BJ (cell line): Measurements from ENCODE around the gene C1orf167. TPM values are rescaled to one million over a fixed set of nuclear protein-coding genes. Genes with fewer than 3 reads are reported as not detected.
A peak's percentile ranks its signal among the peaks of the same experiment; 100 is the strongest.

Source experiments
- CTCF ChIA-PET: fragments of 350-600 bp; formaldehyde crosslinking; extraction: SDS; loops from one replicate; lab custom pipeline; 2021; ENCODE audit warnings: antibody characterized with exemption, inconsistent platforms; lab: Yijun Ruan, JAX
- POLR2A ChIA-PET: fragments of 300-600 bp; sonication (Branson Sonifier 250); formaldehyde crosslinking; extraction: SDS; loops from one replicate; lab custom pipeline; 2021; ENCODE audit warnings: antibody characterized with exemption; lab: Charles Lee
- DNase-seq: peaks from one replicate; pipeline ENCODE4 v3.0.0-alpha.2; 2011; ENCODE audit warnings: low read depth
- H3K27me3 ChIP-seq: 2 replicates; pipeline ENCODE4 v1.6.0; 2011; ENCODE audit warnings: low read length; ENCODE audit not compliant: control insufficient read depth, insufficient read depth
- H3K36me3 ChIP-seq: 2 replicates; pipeline ENCODE4 v1.5.1; 2011; ENCODE audit warnings: low read length; ENCODE audit not compliant: control insufficient read depth, insufficient read depth
- H3K4me3 ChIP-seq: 2 replicates; pipeline ENCODE4 v1.5.1; 2011; ENCODE audit warnings: low read depth, mild to moderate bottlenecking, control low read depth, low read length
- polyA plus RNA-seq: library from polyadenylated mRNA; depleted of rRNA; stranded (reverse); fragments of >200 nt; gene quantifications from 2 replicates; pipeline ENCODE4 v1.2.3, GENCODE V29; 2011
- TF ChIP-seq, protein P1 (sequence below): IDR thresholded peaks from 2 replicates; pipeline ENCODE4 v1.5.1; 2011; ENCODE audit warnings: low read depth, mild to moderate bottlenecking, control low read depth, inconsistent platforms, low read length, moderate library complexity; ENCODE audit not compliant: insufficient read depth

The C1orf167 gene
- polyA plus RNA-seq, 1 experiment, result 0.54 TPM

DNA sequence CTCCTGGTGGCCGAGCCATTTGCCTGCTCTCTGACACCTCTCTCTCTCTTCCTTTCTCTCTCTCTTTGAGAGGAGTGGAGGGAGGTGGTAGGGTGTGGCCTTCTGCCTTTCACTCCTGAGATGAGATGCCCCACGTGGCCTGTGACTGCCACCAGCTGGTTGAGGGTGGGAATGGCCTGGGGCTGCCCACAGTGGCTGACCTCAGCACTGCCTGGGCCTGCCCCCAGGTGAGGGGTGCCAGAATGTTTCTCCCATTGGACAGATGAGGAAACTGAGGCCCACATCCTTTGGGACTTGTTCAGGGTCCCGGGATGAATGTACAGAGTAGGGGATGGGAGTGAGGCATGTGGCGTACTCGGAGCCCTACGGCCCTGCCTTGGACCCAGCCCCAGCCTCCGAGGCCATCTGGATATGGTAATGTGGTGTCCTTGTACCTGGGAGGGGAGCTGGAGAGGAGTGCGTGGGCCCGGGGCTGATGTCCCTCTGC is 12.7 kb upstream of the C1orf167 start:
- TF ChIP-seq, protein P1, sequence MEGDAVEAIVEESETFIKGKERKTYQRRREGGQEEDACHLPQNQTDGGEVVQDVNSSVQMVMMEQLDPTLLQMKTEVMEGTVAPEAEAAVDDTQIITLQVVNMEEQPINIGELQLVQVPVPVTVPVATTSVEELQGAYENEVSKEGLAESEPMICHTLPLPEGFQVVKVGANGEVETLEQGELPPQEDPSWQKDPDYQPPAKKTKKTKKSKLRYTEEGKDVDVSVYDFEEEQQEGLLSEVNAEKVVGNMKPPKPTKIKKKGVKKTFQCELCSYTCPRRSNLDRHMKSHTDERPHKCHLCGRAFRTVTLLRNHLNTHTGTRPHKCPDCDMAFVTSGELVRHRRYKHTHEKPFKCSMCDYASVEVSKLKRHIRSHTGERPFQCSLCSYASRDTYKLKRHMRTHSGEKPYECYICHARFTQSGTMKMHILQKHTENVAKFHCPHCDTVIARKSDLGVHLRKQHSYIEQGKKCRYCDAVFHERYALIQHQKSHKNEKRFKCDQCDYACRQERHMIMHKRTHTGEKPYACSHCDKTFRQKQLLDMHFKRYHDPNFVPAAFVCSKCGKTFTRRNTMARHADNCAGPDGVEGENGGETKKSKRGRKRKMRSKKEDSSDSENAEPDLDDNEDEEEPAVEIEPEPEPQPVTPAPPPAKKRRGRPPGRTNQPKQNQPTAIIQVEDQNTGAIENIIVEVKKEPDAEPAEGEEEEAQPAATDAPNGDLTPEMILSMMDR, result peak; percentile 61
- Histone ChIP-seq H3K4me3 (no peak overlapping the region), H3K36me3 (peaks cover 22% of the 10 kb centered on the region), H3K27me3 (no peaks in the 10 kb centered on the region)
- CTCF ChIA-PET, result interaction anchor here (0.6 to 2.5 kb wide), 8 partner anchors 9 to 646 kb away, joined by 3 to 10 read pairs (median 4); partner anchors contain the start of genes AGTRAP and FBXO6
- POLR2A ChIA-PET, result no interaction called here
- DNase-seq, result no peak

DNA sequence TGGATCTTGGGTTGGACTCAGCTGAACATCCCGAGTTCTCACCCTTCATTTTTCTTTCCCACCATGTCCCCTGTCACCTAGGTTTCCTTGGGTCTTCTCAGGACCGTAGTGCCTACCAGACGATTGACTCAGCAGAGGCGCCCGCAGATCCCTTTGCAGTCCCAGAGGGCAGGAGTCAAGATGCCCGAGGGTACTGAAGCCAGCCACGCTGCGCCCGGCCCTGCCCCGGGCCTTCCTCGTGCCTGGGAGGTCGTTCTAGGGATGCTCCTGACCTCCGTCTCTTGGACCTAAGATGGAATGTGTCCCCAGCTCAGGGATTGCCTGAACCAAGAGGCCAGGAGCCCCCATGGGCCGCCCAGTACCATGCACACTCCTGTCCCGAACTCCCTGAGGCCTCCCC is 12.0 kb upstream of the C1orf167 start:
- TF ChIP-seq, protein P1, result no peak
- no peak overlapping the region for H3K4me3 ChIP-seq
- no peak for DNase-seq
- H3K36me3 ChIP-seq, result peaks cover 22% of the 10 kb centered on the region
- no peaks in the 10 kb centered on the region for H3K27me3 ChIP-seq
- CTCF ChIA-PET, result interaction anchor here (0.6 to 2.5 kb wide), 4 partner anchors 8 to 85 kb away, joined by 3 to 10 read pairs (median 4); partner anchors contain the start of genes AGTRAP and FBXO6
- POLR2A ChIA-PET, result no interaction called here

DNA sequence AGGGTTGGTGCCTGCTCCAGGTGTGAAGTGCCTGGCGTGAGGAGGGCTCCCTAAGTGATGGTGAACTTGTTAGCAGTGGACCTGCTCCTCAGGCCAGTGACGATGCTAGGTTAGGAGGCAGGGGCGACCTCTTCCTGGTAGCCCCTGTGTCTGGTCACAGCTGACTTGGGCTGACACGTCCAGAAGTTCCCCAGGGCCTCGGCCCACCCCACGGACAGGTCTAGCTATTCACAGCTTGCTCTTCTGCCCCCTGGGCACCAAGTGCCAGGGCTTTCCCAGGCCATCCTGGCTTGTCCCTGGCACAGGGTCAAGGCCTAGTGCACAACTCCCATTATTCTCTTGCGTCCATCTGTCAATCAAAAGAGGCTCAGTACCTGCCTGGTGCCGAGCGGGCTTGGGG is 10.9 kb upstream of the C1orf167 start:
- ChIA-PET POLR2A (no interaction called here), CTCF (no interaction called here)
- DNase-seq, result no peak
- H3K4me3 ChIP-seq, result no peak overlapping the region
- no peaks in the 10 kb centered on the region for H3K27me3 ChIP-seq
- TF ChIP-seq, protein P1, result no peak
- peaks cover 22% of the 10 kb centered on the region for H3K36me3 ChIP-seq

DNA sequence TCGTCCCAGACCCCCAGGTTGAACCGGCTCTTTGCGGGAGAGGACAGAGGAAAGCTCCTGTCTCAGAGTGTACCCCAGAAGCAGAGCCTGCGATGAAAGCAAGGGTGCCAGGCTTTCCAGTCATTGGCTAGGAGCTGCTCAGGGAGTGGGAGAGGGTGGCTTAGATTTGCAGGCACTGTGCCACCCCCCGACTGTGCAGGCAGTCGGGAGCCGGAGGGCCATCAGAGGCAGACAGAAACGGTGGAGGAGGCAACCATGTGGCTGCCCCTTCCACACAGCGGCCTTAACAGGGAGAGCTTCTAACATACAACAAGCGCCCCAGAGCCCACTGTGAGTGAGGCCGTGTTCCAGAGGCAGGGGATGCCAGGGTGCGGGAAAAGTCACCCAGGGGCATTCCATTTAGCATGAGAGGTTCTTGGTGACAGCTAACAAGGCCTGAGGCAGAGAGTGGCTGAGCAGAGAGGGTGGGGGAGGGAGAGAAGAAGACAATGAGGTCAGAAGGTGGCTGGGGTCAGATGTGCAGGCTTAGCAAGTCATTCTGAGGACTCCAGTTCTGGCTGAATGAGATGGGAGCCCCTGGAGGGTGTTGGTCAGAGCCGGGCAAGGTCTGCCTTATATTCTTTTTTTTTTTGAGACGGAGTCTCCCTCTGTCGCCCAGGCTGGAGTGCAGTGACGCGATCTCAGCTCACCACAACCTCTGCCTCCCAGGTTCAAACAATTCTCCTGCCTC is 9.5 kb upstream of the C1orf167 start:
- ChIA-PET POLR2A (no interaction called here), CTCF (interaction anchor here (0.6 to 0.8 kb wide), 2 partner anchors 9 to 287 kb away, joined by 3 read pairs; partner anchors contain the start of gene C1orf167)
- H3K4me3 ChIP-seq, result no peak overlapping the region
- TF ChIP-seq, protein P1, result no peak
- H3K27me3 ChIP-seq, result peaks cover 2% of the 10 kb centered on the region; the same call in 1 of the 2 replicates
- peaks cover 19% of the 10 kb centered on the region for H3K36me3 ChIP-seq
- no peak for DNase-seq

DNA sequence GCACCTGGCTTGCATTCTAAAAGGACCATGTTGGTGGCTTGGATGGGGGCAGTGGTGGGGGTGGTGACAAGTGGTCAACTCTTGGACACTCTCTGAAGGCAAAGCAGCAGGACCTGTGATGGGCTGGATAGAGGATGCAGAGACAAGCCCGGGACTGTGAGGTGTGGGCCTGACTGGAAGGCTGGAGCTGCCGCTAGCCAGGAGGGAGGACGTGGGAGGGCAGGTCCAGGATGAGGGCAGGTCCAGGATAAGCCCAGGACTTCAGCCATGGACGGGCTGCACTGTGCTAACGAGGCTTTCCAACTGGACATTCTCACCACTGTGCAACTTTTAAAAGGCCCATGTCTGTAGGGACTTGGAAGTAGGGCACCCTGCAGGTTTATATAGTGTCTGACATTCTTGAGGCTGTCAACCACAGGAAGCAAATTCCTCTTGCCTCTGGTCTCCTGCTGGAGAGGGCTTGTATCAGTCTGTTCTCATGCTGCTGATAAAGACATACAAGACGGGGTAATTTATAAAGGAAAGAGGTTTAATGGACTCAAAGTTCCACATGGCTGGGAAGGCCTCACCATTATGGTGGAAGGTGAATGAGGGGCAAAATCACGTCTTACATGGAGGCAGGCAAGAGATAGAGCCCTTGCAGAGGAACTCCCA is 8.3 kb upstream of the C1orf167 start:
- ChIA-PET POLR2A (no interaction called here), CTCF (interaction anchor here (1.1 kb wide), 1 partner anchor 9 kb away, joined by 4 read pairs; the partner anchor contains the start of gene C1orf167)
- DNase-seq, result no peak

More for the DNA sequence above, 8.3 kb upstream of the C1orf167 start:
- Histone ChIP-seq H3K27me3 (peaks cover 2% of the 10 kb centered on the region; the same call in 1 of the 2 replicates), H3K4me3 (no peak overlapping the region), H3K36me3 (peaks cover 14% of the 10 kb centered on the region)
- TF ChIP-seq, protein P1, result no peak
